RCC 7860 (cell line): ENCODE data around the gene CACNA1E.

Source experiments
- DNase-seq: peaks from one replicate; pipeline ENCODE4 v3.0.0-alpha.2; 2015; ENCODE audit warnings: low spot score
- FAIRE-seq: peaks from 2 replicates; lab custom pipeline; 2012; peaks lifted over from hg19 to GRCh38; lab: Jason Lieb, UNC

Gene CACNA1E

GRCh38 chr1:181483285-181484195, at the start of gene CACNA1E:
TSS of gene CACNA1E (plus strand) at chr1:181483517. CDS start at chr1:181483745, 228 bp downstream.
- DNase-seq (no peak), FAIRE-seq (no peak)

DNA sequence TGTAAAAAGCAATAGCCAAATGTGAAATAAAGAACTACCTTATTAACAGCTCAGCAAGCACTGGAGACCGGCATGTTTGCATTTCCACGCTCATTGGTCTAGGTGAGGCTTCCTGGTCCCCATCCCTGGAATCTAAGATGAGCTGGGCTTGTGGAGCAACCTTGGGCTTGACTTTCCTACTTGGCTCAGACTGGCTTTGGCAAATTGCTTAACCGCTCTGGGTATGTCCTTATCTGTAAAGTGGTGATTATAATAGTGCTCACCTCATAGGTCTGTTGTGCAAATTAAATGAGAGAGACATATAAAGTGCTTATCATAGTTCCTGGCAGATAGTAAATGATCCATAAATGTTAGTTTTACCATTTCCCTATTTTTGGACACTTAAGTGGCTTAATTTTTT, 49.4 kb upstream of the CACNA1E start:
- no peak for FAIRE-seq
- no peak for DNase-seq

DNA sequence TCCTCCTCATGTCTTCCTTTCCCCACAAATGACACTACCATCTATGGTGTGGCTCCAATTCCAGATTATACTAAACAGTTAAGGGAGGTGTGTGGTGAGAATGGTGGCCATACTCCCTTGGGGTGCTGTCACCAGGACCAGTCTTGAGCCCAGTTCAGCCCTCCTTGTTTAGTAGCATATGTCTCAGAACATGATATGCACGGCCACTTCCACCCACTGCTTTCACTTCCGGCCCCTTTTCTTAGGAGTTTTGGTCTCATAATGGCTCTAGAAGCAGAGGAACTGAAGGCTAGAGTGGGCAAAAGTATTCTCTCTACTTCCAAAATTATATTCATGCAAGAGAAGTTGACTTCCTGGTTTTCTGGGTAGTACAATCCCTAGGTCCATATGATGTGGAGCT, 45.3 kb upstream of the CACNA1E start:
- FAIRE-seq (no peak), DNase-seq (no peak)

DNA sequence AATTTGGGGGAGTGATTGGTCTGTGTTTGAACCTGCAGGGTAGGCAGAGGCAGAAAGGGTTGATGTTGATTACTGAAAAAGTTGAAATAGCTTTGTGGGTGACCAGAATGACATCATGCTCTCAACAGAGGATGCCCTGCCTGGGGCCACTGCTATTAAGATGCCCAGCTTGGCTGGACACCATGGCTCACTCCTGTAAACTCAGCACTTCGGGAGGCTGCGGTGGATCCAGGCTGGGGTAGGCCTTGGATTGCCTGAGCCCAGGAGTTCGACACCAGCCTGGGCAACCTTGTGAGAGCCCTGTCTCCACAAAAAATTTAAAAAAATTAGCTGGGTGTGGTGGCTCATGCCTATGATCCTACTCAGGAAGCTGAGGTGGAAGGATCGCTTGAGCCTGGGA, 42.8 kb upstream of the CACNA1E start:
- DNase-seq (no peak), FAIRE-seq (no peak)

GRCh38 chr1:181442181-181442525, 41.2 kb upstream of the CACNA1E start:
- no peak for FAIRE-seq

DNA sequence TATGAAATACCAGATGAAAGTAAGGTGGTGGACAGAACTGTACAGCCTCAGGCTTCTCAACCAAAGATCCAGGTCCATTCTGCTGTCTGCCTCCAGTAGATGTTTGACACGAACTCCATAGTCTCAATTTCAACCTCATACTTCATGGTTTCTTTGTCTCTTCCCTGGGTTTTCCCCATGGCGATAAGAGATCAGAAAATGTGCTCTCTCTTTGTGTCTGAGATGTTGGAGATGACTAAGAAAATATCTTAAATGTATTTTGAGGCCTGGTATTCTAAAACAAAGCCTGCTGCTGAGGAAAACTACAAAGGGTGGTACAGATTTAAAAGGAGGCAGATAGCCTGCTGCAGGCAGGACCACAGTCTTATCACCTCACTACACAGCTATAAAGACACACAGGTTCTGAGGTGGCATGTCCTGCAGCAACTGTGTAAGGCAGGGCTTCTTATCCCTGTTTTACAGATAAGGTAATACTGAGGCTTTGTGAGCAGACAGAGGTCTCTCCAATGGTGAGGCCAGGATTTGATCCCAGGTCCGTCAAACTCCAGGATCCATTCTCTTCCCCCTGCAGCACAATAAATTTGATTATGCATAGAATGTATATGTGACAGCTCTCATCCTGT, 40.0 kb upstream of the CACNA1E start:
- FAIRE-seq, result no peak
- no peak for DNase-seq

More at GRCh38 chr1:181442181-181442525, 41.2 kb upstream of the CACNA1E start:
- no peak for DNase-seq

- DNase-seq, result no peak
- FAIRE-seq, result no peak
These were observed 37.9 kb upstream of the CACNA1E start for GRCh38 chr1:181445436-181445835.

DNA sequence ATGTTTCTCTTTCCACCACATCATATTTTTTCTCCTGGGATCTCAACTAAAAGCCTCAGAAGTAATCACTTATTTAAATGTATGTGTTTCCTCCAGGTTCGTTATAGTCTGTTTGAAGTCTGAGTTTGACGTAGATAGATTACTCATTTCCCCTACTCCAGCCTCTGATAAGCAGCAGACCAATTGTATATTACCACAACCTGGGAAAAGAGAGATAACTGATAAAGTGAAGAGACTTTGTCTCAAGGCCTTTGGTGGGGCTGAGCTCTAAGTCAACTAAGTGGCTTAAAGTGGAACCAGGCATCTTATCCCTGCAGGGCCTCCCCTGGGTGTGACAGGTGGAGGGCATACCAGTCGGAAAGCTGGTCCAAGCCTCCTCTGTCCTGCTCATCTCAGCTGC, 34.9 kb upstream of the CACNA1E start:
- FAIRE-seq (no peak), DNase-seq (no peak)

DNA sequence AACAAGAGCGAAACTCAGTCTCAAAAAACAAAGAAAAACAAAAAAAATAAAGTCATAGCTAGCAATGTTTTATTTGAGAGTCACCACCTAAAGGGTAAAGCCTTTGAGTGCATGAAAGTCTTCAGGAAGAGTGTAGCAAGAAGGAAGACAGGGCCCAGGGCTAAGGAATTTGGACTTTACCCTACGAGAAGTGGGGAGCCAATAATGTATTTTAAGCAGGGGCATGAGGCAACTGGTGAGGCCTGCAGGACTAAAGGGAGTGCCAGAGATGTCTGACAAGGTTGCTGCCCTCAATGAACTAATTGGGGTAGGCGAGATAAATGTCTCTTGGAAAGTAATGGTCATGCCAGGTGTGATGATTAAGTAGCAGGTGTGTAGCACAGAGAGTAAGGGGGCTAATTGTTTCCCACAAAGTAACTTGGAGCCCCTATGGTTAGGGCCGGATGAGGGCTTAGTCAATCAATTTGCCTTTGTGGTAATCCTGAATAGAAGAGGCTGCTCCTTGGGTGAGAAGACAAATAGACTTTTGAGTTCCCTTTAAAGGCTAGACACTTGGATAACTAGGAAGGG, 31.6 kb upstream of the CACNA1E start:
- FAIRE-seq, result no peak
- no peak for DNase-seq

DNA sequence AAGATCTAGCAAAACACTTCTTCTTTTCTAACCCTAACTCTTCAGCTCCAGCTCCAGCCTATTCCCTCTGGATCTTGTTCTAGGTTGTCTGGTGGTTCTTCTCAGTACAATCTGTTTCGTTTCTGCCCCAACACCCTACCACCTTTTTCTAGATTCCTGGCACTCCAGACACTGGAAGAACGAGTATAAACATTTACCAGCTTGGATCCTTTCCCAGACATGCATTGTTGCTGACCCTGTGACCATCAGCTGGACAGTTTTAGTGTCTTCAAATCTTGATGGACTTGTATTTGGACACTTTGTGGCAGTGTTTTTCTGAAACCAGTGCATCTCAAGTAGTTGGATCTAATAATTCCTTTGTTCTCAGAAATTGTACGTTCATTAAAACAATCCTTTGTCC, 30.6 kb upstream of the CACNA1E start:
- DNase-seq (no peak), FAIRE-seq (no peak)

DNA sequence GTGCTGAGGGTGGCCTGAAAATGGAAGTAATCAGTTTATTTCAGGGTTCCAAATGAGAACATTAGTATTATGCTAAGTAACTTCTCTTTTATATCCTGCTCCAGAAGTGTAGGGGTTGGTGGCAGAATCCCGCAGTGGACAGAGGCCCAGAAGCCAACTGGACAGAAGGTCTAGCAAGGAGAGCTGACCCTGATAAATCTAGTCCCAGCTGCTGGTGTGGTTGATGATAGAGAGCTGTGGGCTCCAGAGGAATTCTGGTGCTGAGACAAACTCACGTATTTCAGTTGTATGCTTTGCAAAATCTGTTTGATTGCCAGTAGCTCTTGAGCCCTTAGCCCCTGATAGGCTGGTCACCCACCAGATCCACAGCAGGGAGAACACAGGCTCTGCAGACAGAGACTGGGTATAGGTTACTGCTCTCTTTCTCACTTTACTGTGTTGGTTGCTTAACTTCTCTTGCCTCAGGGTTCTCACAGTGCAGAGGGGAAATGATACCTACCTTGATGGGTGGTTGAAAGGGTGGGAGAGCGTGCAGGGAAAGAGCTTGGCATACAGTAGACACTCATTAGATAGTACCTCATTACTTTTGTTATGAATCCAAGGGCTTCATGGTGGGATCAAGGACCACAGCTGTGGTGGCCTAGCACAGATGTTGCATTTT, 29.6 kb upstream of the CACNA1E start:
- no peak for FAIRE-seq
- DNase-seq, result no peak

GRCh38 chr1:181456551-181456950, 26.8 kb upstream of the CACNA1E start:
- FAIRE-seq, result no peak
- DNase-seq, result no peak

GRCh38 chr1:181458419-181458818, 24.9 kb upstream of the CACNA1E start:
- DNase-seq (no peak), FAIRE-seq (no peak)

- no peak for FAIRE-seq
- DNase-seq, result no peak
These were observed 24.2 kb upstream of the CACNA1E start for GRCh38 chr1:181459067-181459466.

DNA sequence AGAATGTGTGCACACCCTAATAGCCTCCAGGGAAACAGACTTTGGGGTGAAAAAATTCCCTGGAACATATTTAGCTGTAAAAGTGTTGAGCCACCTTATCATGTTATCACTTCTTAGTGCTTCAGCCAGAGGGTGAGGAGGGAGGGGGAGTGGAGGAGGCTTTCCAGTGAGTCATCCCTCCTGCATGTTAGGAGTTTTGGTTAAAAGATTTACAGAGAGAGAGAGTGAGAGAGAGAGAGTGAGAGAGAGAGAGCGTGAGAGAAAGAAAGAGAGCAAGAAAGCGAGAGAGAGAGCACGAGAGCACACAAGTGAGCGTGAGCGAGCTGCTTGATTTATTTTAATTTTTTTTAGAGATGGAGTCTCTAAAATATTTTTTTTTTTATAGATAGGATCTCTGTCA, 13.5 kb upstream of the CACNA1E start:
- peak; percentile 62 for DNase-seq
- no peak for FAIRE-seq

GRCh38 chr1:181475580-181475979, 7.7 kb upstream of the CACNA1E start:
- FAIRE-seq (no peak), DNase-seq (no peak)

- FAIRE-seq (no peak), DNase-seq (no peak)
These were observed 6.7 kb upstream of the CACNA1E start for GRCh38 chr1:181476581-181476980.

DNA sequence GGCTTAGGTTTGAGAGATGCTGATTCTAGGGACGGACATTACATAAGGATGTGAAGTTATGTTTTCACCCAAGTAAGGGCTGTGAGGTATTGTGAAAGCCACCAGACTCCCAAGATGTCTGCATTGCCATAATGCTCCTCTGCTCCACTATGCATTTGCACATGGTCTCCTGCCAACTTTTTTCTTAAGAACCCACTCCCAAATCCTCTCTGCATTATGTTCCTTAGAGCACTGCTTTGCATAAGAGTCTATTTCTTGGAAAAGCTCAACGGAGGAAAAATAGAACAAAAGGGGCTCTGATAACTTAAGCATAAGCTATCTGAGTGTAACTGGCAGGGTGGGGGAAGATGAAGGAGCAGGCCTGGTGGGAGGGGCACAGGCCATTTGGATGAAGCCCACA, 5.0 kb upstream of the CACNA1E start:
- FAIRE-seq (no peak), DNase-seq (no peak)

DNA sequence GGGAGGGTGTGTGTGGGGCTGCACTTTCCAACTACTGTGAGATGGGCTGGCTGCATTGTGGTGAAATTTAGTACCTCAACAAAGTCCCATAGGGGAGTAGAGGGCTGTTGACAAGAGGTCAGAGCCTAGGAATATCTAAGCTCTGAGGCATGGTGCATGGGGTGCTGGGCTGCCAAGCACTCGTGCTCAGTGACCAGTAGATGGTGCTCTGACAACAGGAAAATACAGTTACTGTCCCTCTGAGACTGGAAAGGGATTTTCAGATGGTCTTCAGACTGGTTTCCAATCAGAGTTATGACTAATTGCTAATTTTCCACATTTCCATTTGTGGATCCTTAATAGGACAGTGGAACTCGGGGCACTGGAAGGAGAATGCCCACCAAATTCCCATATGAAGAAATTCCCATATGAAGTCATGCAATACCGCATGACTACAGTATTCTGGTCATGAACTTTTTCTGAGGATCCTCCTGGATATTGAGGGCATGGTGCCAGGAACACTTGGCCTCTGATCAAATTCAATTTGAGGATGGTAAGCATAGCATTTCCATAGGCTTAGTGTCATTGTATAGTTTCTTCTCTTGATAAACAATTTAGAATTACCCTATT, 4.1 kb upstream of the CACNA1E start:
- DNase-seq (peak; percentile 38), FAIRE-seq (no peak)

- DNase-seq, result no peak
- no peak for FAIRE-seq
These were observed 1.3 kb upstream of the CACNA1E start for GRCh38 chr1:181482001-181482430.
